ENCODE results near the gene IL12RB2. TPM values are rescaled to one million over a fixed set of nuclear protein-coding genes. Genes with fewer than 3 reads are reported as not detected.
"Not testable (repeated sequence)": the region's sequence is repeated elsewhere in the genome, so short reads cannot be mapped to it uniquely, and the experiment has no call there.

Gene IL12RB2
- total and polyA plus RNA-seq, 2 donors (not counting 1 experiment from before 2014, with no cell fraction given): 0.01 TPM; not detected in 1

DNA sequence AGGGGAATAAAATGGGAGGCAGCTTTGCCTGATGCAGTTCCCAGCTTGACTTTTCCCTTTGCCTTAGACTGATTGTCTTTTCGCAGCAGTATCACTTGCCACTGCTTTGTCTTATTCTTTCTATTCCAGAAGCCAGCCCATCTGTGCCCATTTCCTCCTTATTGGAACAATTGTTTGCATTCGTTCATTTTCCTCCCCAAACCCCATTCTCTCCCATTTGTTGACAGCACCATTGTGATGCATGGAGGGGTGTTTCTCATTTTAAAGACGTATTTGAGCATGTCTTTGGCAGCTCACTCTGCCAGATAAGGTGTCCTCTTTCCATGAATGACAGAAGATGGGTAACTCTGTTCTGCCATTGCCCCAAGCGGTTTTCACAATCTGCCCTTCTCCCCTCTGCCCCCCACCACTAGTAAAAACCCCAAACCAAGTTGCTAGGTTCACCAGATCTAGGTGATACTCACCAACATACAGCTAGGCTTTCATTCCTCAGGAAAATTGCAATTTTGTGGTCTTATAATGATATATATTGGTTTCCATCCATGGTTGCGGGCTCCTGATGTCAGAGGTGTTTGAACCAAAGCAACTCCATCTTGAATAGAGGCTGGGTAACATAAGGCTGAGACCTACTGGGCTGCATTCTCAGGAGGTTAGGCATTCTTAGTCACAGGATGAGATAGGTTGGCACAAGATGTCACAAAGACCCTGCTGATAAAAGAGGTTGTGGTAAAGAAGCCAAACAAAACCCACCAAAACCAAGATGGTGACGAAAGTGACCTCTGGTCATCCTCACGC lies 91.7 kb downstream of the IL12RB2 start:
- Histone ChIP-seq H3K27me3 (ENCODE audit: control insufficient read depth, insufficient read depth, low read length) (no peaks in the 10 kb centered on the region), H3K36me3 (ENCODE audit: control insufficient read depth, insufficient read depth, low read length) (no peaks in the 10 kb centered on the region), H2AFZ (ENCODE audit: low read length) (no peak overlapping the region), H3K9me3 (ENCODE audit: control insufficient read depth, insufficient read depth, low read depth, low read length) (no peaks in the 10 kb centered on the region), H3K79me2 (ENCODE audit: control insufficient read depth, insufficient read depth, low read length) (no peaks in the 10 kb centered on the region), H3K4me3 (replicated peaks in 1 of 4; ENCODE audit: control extremely low read depth in 1 of 4, insufficient read depth in 1 of 4, low read depth in 3 of 4, low read length in 4 of 4) (no peak overlapping the region), H3K4me1 (ENCODE audit: control insufficient read depth, extremely low read depth, insufficient read depth, low read length) (peaks cover 4% of the 10 kb centered on the region), H3K9ac (ENCODE audit: insufficient read depth, low read length) (no peak overlapping the region), H3K4me2 (ENCODE audit: extremely low read depth, insufficient read depth, low read length) (no peak overlapping the region), H4K20me1 (ENCODE audit: control insufficient read depth, extremely low read depth, insufficient read depth, low read length) (no peaks in the 10 kb centered on the region), H3K27ac (ENCODE audit: insufficient read depth, low read length) (no peak overlapping the region)
- no peak for DNase-seq (ENCODE audit: low read depth in 2 of 2)
- no peak for TF ChIP-seq EZH2 (IDR thresholded peaks at IDR 0.05; ENCODE audit: low read length, missing control alignments)
- TF ChIP-seq, protein P1, sequence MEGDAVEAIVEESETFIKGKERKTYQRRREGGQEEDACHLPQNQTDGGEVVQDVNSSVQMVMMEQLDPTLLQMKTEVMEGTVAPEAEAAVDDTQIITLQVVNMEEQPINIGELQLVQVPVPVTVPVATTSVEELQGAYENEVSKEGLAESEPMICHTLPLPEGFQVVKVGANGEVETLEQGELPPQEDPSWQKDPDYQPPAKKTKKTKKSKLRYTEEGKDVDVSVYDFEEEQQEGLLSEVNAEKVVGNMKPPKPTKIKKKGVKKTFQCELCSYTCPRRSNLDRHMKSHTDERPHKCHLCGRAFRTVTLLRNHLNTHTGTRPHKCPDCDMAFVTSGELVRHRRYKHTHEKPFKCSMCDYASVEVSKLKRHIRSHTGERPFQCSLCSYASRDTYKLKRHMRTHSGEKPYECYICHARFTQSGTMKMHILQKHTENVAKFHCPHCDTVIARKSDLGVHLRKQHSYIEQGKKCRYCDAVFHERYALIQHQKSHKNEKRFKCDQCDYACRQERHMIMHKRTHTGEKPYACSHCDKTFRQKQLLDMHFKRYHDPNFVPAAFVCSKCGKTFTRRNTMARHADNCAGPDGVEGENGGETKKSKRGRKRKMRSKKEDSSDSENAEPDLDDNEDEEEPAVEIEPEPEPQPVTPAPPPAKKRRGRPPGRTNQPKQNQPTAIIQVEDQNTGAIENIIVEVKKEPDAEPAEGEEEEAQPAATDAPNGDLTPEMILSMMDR (conservative IDR thresholded peaks at IDR 0.05 in 1 of 2, IDR thresholded peaks at IDR 0.05 in 1 of 2; ENCODE audit: low read depth in 1 of 2, low read length in 2 of 2): no peak

DNA sequence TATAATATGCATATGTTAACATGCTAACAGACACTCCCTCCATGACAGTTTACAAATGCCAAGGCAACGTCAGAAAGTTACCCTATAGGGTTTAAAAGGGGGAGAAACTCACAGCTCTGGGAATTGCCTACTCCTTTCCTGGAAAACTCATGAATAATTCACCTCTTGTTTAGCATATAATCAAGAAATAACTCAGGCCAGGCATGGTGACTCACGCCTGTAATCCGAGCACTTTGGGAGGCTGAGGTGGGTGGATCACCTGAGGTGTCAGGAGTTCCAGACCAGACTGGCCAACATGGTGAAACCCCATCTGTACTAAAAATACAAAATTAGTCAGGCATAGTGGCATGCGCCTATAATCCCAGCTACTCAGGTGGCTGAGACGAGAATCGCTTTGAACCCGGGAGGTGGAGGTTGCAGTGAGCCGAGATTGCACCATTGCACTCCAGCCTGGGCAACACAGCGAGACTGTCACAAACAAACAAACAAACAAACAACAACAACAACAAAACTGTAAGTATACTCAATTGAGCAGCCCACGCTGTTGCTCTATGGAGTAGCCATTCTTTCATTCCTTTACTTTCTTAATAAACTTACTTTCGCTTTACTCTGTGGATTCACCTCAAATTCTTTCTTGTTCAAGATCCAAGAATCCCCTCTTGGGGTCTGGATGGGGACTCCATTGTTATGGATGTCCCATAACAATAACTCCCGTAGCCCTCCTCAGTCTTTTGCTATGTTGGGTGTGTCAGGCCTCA lies 92.5 kb downstream of the IL12RB2 start:
- not testable (repeated sequence) for H4K20me1 ChIP-seq (ENCODE audit: control insufficient read depth, extremely low read depth, insufficient read depth, low read length); H3K79me2 ChIP-seq (ENCODE audit: control insufficient read depth, insufficient read depth, low read length); H2AFZ ChIP-seq (ENCODE audit: low read length); H3K27me3 ChIP-seq (ENCODE audit: control insufficient read depth, insufficient read depth, low read length); H3K36me3 ChIP-seq (ENCODE audit: control insufficient read depth, insufficient read depth, low read length); H3K27ac ChIP-seq (ENCODE audit: insufficient read depth, low read length); H3K4me1 ChIP-seq (ENCODE audit: control insufficient read depth, extremely low read depth, insufficient read depth, low read length); H3K9me3 ChIP-seq (ENCODE audit: control insufficient read depth, insufficient read depth, low read depth, low read length); H3K4me3 ChIP-seq (replicated peaks in 1 of 4; ENCODE audit: control extremely low read depth in 1 of 4, insufficient read depth in 1 of 4, low read depth in 3 of 4, low read length in 4 of 4); H3K9ac ChIP-seq (ENCODE audit: insufficient read depth, low read length); H3K4me2 ChIP-seq (ENCODE audit: extremely low read depth, insufficient read depth, low read length)
- DNase-seq (ENCODE audit: low read depth in 2 of 2): peak in 1 of 2 donors; percentile 88

DNA sequence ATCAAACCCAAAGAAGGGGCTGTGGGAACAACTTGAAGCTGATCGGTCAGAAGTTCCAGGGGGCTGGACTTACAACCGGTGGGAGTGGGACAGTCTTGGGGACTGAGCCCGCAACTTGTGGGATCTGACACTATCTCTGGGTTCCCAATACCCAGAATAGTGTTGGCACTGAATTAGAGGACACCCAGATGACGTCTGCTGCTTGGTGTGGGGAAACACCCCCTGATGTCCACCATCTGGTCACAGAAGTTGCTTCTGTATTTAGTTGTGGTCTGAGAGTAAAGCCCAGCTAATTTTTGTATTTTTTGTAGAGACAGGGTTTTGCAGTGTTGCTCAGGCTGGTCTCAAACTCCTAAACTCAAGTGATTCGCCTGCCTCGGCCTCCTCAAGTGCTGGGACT lies 93.8 kb downstream of the IL12RB2 start:
- Histone ChIP-seq H3K4me2 (ENCODE audit: extremely low read depth, insufficient read depth, low read length) (no peak overlapping the region), H3K4me1 (ENCODE audit: control insufficient read depth, extremely low read depth, insufficient read depth, low read length) (peaks cover 5% of the 10 kb centered on the region), H3K79me2 (ENCODE audit: control insufficient read depth, insufficient read depth, low read length) (no peaks in the 10 kb centered on the region), H3K9me3 (ENCODE audit: control insufficient read depth, insufficient read depth, low read depth, low read length) (no peaks in the 10 kb centered on the region), H3K27me3 (ENCODE audit: control insufficient read depth, insufficient read depth, low read length) (no peaks in the 10 kb centered on the region), H3K27ac (ENCODE audit: insufficient read depth, low read length) (no peak overlapping the region), H4K20me1 (ENCODE audit: control insufficient read depth, extremely low read depth, insufficient read depth, low read length) (no peaks in the 10 kb centered on the region), H3K36me3 (ENCODE audit: control insufficient read depth, insufficient read depth, low read length) (no peaks in the 10 kb centered on the region), H2AFZ (ENCODE audit: low read length) (no peak overlapping the region), H3K9ac (ENCODE audit: insufficient read depth, low read length) (no peak overlapping the region), H3K4me3 (replicated peaks in 1 of 4; ENCODE audit: control extremely low read depth in 1 of 4, insufficient read depth in 1 of 4, low read depth in 3 of 4, low read length in 4 of 4) (no peak overlapping the region)
- DNase-seq (ENCODE audit: low read depth in 2 of 2): peak in 1 of 2 donors; percentile 51
- TF ChIP-seq, protein P1 (conservative IDR thresholded peaks at IDR 0.05 in 1 of 2, IDR thresholded peaks at IDR 0.05 in 1 of 2; ENCODE audit: low read depth in 1 of 2, low read length in 2 of 2): no peak
- no peak for TF ChIP-seq EZH2 (IDR thresholded peaks at IDR 0.05; ENCODE audit: low read length, missing control alignments)
